Colonic mucosa (tissue), 4 donors: ENCODE measurements around the gene GUCY2D. TPM values are rescaled to one million over a fixed set of nuclear protein-coding genes. Genes with fewer than 3 reads are reported as not detected.

Experiments
- DNase-seq: peaks from one replicate; pipeline ENCODE4 v3.0.0-alpha.2; 2020
- H3K27ac ChIP-seq: fragments of 200-600 bp; one replicate; pipeline ENCODE4 v1.8.0; 2021
- H3K27me3 ChIP-seq: fragments of 200-600 bp; one replicate; pipeline ENCODE4 v1.8.0; 2021
- H3K36me3 ChIP-seq: fragments of 200-600 bp; one replicate; pipeline ENCODE4 v1.8.0; 2021
- H3K4me1 ChIP-seq: fragments of 200-600 bp; one replicate; pipeline ENCODE4 v1.8.0; 2021; ENCODE audit warnings: mild to moderate bottlenecking
- H3K4me3 ChIP-seq: fragments of 200-600 bp; one replicate; pipeline ENCODE4 v1.8.0; 2021
- H3K9ac ChIP-seq, 2 donors: one replicate each; pipeline ENCODE4 v1.7.0; 2013; ENCODE audit warnings: control low read depth in 2 of 2, low read depth in 2 of 2, low read length in 2 of 2
- H3K9me3 ChIP-seq: fragments of 200-600 bp; one replicate; pipeline ENCODE4 v1.8.0; 2021
- intact Hi-C: fragments of 100-400 bp; cut with DNase I; formaldehyde crosslinking; loops from one replicate; pipeline ENCODE4 v1.14.1; 2022
- total RNA-seq, 2 donors: library from RNA; stranded (reverse); fragmentation: NEBNext Ultra II Directional in 1 of 2; extraction: Animal tissue kit (Norgen Biotek cat#: 25700) in 1 of 2; gene quantifications; one replicate each; pipeline ENCODE4 v1.2.1, GENCODE V29; 2021
- TF ChIP-seq, protein P1 (sequence below): fragments of 200-600 bp; IDR thresholded peaks from one replicate; pipeline ENCODE4 v1.8.0; 2022; ENCODE audit warnings: antibody characterized with exemption, mild to moderate bottlenecking
- donor health status: healthy.
- donor health status: DM: no; HTN: no; CAD: no.
- donor health status: DM: no; HTN: no; CAD: no.

Gene GUCY2D
- total RNA-seq, 2 donors from 2014 or later: 0.21 to 0.37 TPM

DNA sequence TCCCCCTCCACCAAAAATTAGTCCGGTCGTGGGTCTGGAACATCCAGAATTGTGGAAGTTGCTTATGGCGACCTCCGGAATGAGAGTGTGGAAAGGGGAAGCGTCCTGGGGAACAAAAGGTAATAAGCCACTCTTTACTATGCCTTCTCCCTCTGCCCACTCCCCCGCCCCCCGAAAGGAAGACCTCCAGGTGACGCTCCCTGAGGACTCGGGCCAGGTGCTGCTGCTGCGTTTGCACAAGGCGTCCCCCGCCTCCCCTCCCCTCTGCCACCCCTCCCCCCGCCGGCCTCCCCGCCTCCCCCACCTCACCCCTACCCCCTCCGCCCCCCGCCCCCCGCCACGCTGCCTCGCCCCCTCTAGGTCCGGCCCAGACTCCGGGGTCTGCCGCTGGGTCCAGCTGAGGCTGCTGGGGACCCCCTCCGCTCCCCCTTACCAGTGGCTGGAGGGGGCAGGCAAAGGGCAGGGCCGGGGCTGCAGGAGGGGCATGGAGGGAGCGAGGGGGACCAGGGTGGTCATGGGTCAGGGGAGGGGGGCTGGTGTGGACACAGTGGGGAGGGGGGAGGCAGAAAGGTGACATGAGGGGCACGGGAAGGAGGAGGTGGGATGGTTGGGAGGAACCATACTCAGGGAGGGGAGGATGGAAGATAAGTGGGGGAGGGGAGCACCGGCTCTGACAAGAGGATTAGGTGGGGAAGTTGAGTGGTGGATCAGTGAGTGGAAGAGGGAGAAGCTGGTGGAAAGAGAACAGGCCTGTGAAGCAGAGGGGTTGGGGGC is 61.5 kb downstream of the GUCY2D start:
- peak overlapping the region; percentile 20 for H3K4me3 ChIP-seq
- intact Hi-C loops: no loop called here
- peaks cover 6% of the 10 kb centered on the region for H3K4me1 ChIP-seq
- DNase-seq: no peak
- no peaks in the 10 kb centered on the region for H3K9me3 ChIP-seq
- TF ChIP-seq, protein P1, sequence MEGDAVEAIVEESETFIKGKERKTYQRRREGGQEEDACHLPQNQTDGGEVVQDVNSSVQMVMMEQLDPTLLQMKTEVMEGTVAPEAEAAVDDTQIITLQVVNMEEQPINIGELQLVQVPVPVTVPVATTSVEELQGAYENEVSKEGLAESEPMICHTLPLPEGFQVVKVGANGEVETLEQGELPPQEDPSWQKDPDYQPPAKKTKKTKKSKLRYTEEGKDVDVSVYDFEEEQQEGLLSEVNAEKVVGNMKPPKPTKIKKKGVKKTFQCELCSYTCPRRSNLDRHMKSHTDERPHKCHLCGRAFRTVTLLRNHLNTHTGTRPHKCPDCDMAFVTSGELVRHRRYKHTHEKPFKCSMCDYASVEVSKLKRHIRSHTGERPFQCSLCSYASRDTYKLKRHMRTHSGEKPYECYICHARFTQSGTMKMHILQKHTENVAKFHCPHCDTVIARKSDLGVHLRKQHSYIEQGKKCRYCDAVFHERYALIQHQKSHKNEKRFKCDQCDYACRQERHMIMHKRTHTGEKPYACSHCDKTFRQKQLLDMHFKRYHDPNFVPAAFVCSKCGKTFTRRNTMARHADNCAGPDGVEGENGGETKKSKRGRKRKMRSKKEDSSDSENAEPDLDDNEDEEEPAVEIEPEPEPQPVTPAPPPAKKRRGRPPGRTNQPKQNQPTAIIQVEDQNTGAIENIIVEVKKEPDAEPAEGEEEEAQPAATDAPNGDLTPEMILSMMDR: no peak
- H3K27ac ChIP-seq: no peak overlapping the region
- H3K27me3 ChIP-seq: peaks cover 20% of the 10 kb centered on the region
- no peak overlapping the region for H3K9ac ChIP-seq
- H3K36me3 ChIP-seq: no peaks in the 10 kb centered on the region

DNA sequence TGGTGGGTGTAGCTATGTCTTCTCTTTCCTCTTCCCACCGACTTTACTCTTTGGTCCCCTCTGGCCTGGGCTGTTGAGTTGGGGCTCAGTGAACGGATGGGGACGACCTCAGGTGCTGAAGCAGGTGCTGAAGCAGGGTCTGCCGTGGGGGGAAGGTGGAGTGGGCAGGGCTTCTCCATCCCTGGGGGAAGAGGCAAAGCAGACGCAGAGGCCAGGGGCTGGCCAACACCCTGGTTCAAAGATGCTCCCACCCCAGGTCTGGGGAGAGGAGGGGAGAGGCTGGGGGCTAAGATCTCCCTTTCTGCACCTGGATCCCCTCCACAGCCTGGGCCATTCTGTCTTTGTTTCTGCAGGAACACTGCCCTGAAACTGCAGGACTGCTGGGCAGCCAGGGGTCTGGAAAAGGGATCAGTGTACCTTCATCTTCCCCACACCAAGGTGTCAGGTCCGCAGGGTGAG is 62.2 kb downstream of the GUCY2D start:
- H3K27ac ChIP-seq: no peak overlapping the region
- no peak overlapping the region for H3K9ac ChIP-seq
- peaks cover 12% of the 10 kb centered on the region for H3K4me1 ChIP-seq
- intact Hi-C loops: no loop called here
- DNase-seq: no peak
- no peaks in the 10 kb centered on the region for H3K36me3 ChIP-seq
- peaks cover 15% of the 10 kb centered on the region for H3K27me3 ChIP-seq
- no peak overlapping the region for H3K4me3 ChIP-seq
- no peaks in the 10 kb centered on the region for H3K9me3 ChIP-seq
- TF ChIP-seq, protein P1: no peak

DNA sequence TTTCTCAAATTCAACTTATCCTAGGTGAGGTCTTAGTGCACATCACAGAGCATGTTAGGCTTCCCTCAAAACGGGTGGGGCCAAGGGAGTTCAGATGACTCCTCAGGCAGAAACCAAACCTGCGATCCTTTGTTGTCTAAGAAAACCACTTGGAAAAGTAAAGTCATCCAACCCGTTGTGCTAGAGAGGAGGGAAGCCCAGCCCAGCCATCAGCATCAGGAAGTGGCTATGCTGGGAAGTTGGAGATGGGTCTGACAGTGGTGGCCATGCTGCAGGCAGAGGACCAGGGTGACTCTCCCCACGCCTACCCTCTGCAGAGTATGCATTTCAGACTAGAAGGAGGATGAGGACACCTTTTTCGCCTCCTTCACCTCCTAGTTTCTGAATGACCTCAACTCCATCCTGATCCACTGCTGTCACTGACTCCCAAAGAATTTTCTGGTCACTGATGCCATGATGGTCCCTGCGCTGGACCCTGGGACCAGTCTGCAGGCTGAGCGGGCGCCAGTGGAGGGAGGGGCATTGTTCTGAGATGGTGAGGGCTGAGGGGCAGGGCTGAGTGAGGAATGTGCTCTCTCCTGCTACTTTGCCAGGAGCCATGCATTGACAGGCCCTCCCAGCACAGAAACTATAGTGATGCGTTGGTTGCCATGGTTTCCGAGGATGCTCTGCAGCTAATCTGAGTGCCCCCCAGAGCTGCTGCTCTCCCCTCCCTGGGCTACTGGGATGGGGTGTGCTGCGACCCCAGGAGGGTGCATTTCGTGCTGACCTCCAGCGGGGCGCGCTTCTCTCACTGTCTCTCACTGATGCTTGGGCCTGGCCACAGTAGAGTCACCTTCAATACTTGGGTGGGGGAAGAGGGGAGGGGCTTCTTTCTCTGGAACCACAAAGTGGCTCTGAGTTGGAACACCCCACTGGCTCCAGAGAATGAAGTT is 64.7 kb downstream of the GUCY2D start:
- Histone ChIP-seq H3K36me3 (no peaks in the 10 kb centered on the region), H3K4me3 (no peak overlapping the region), H3K27me3 (peaks cover 10% of the 10 kb centered on the region), H3K9ac (no peak overlapping the region), H3K9me3 (no peaks in the 10 kb centered on the region), H3K4me1 (peaks cover 14% of the 10 kb centered on the region), H3K27ac (no peak overlapping the region)
- DNase-seq: peak; percentile 24
- TF ChIP-seq, protein P1: no peak
- intact Hi-C loops: no loop called here

DNA sequence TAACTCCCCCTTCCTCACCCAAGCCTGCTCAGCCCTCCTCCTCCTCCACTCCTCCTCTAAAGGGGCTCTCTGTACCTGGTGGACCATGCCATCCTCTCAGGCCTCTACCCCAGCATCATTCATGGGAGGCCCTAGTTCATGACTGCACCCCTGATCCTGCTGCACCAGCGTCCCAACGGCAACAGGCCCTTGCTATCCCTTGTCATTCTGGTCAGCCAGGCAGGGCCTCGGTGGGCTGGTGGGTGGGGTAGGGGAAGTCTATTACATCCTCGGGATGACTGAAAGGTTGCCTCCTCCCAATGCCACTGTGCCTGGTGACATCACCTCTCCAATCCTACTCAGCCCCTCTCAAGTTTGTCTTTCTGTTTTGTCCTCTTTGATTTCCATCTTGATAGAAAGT is 65.4 kb downstream of the GUCY2D start:
- Histone ChIP-seq H3K27ac (no peak overlapping the region), H3K9me3 (no peaks in the 10 kb centered on the region), H3K36me3 (no peaks in the 10 kb centered on the region), H3K4me1 (peaks cover 14% of the 10 kb centered on the region), H3K4me3 (no peak overlapping the region), H3K9ac (no peak overlapping the region), H3K27me3 (peaks cover 9% of the 10 kb centered on the region)
- TF ChIP-seq, protein P1: no peak
- intact Hi-C loops: no loop called here
- DNase-seq: no peak

DNA sequence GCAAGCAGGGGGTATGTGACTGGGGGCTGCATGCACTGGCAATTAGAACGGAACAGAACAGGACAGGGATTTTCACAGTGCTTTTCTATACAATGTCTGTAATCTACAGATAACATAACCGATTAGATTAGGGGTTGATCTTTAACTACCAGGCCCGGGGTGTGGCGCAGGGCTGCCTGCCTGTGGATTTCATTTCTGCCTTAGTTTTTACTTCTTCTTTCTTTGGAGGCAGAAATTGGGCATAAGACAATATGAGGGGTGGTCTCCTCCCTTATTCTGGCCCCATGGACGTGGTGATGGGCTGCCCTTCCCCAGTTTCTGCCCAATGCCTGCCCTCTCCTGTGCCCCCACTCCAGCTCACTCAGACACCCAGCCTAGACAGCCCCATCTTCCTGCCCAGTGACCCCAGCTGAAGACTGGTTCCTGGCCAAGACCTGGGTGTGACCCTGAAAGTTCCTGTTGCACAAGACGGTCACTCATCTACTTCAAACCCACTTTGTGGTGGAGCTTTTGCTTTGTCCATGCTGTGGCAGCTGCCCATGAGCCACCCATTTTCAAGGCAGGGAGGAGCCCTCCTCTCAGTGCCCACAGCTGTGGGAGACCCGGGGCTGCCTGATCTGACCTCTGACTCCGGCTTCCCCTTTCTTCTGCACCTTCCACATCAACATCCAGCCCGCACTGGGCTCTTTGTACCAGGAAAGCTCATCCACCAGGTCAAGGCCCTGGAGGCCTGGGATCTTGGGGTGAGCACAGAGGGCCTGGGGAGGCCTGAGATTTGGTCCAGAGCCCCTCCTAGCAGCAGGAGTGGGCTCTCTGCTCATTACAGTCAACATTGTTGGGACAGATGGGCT is 66.5 kb downstream of the GUCY2D start:
- peak; percentile 85 for DNase-seq
- Histone ChIP-seq H3K9me3 (no peaks in the 10 kb centered on the region), H3K4me1 (peaks cover 20% of the 10 kb centered on the region), H3K27ac (peak overlapping the region; percentile 87), H3K4me3 (no peak overlapping the region), H3K27me3 (peaks cover 5% of the 10 kb centered on the region), H3K36me3 (no peaks in the 10 kb centered on the region), H3K9ac (peak overlapping the region; percentile 15 to 30)
- intact Hi-C loops: no loop called here
- TF ChIP-seq, protein P1: no peak
